IPS-18a (cell line): ENCODE results near the gene SCG3.

Experiments
- H3K27ac ChIP-seq: one replicate; pipeline ENCODE4 v1.5.1; 2013; ENCODE audit warnings: low read length
- H3K27me3 ChIP-seq: one replicate; pipeline ENCODE4 v1.6.1; 2013; ENCODE audit warnings: mild to moderate bottlenecking, low read length; ENCODE audit not compliant: control insufficient read depth, insufficient read depth
- H3K36me3 ChIP-seq: one replicate; pipeline ENCODE4 v1.6.1; 2013; ENCODE audit warnings: low read depth, low read length; ENCODE audit not compliant: control insufficient read depth
- H3K4me1 ChIP-seq: one replicate; pipeline ENCODE4 v1.6.1; 2013; ENCODE audit warnings: low read depth, low read length; ENCODE audit not compliant: control insufficient read depth
- H3K4me3 ChIP-seq: one replicate; pipeline ENCODE4 v1.5.1; 2013; ENCODE audit warnings: low read length
- H3K9ac ChIP-seq: one replicate; pipeline ENCODE4 v1.6.1; 2013; ENCODE audit warnings: mild to moderate bottlenecking, low read length, moderate library complexity
- H3K9me3 ChIP-seq: one replicate; pipeline ENCODE4 v1.6.1; 2013; ENCODE audit warnings: low read depth, low read length; ENCODE audit not compliant: control insufficient read depth

SCG3 gene

GRCh38 chr15:51688863-51689262 lies 7.6 kb downstream of the SCG3 start:
- H3K4me1 ChIP-seq = no peaks in the 10 kb centered on the region
- H3K9ac ChIP-seq = no peak overlapping the region
- no peak overlapping the region for H3K4me3 ChIP-seq
- peaks cover 18% of the 10 kb centered on the region for H3K36me3 ChIP-seq
- H3K27me3 ChIP-seq = no peaks in the 10 kb centered on the region
- no peaks in the 10 kb centered on the region for H3K9me3 ChIP-seq
- no peak overlapping the region for H3K27ac ChIP-seq

GRCh38 chr15:51692154-51692553 lies 10.9 kb downstream of the SCG3 start:
- Histone ChIP-seq H3K36me3 (peaks cover 14% of the 10 kb centered on the region), H3K9me3 (no peaks in the 10 kb centered on the region), H3K4me1 (no peaks in the 10 kb centered on the region), H3K27ac (no peak overlapping the region), H3K9ac (no peak overlapping the region), H3K4me3 (no peak overlapping the region), H3K27me3 (no peaks in the 10 kb centered on the region)

- Histone ChIP-seq H3K36me3 (peaks cover 23% of the 10 kb centered on the region), H3K9me3 (no peaks in the 10 kb centered on the region), H3K27me3 (no peaks in the 10 kb centered on the region), H3K4me1 (no peaks in the 10 kb centered on the region), H3K9ac (no peak overlapping the region), H3K27ac (no peak overlapping the region), H3K4me3 (no peak overlapping the region)
These were observed 15.3 kb downstream of the SCG3 start for GRCh38 chr15:51696566-51696965.

DNA sequence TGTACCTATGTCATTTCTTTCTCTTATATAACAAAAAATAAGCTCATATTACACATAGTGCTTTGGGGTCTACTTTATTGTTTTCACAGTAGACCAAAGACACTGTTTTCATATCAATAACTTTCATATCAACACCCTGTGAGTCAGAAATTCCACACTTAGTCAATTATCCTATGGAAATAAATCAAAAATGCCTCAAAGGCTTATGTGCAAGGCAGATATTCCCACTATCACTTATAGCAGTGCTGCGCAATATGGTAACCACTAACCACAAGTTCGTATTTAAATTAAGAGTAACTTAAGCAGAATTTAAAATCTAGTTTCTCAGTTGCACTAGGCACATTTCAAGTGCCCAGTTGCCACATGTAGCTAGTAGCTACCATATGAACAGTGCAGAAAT lies 15.9 kb downstream of the SCG3 start:
- no peaks in the 10 kb centered on the region for H3K9me3 ChIP-seq
- H3K4me1 ChIP-seq = no peaks in the 10 kb centered on the region
- no peaks in the 10 kb centered on the region for H3K27me3 ChIP-seq
- H3K4me3 ChIP-seq = no peak overlapping the region
- H3K9ac ChIP-seq = no peak overlapping the region
- no peak overlapping the region for H3K27ac ChIP-seq
- peaks cover 20% of the 10 kb centered on the region for H3K36me3 ChIP-seq

- H3K9me3 ChIP-seq = no peaks in the 10 kb centered on the region
- no peak overlapping the region for H3K9ac ChIP-seq
- no peaks in the 10 kb centered on the region for H3K4me1 ChIP-seq
- H3K27me3 ChIP-seq = no peaks in the 10 kb centered on the region
- H3K4me3 ChIP-seq = no peak overlapping the region
- H3K27ac ChIP-seq = no peak overlapping the region
- H3K36me3 ChIP-seq = peaks cover 9% of the 10 kb centered on the region
These were observed 18.1 kb downstream of the SCG3 start for GRCh38 chr15:51699373-51699772.

GRCh38 chr15:51702710-51703109 lies 21.4 kb downstream of the SCG3 start:
- H3K36me3 ChIP-seq = peaks cover 9% of the 10 kb centered on the region
- no peak overlapping the region for H3K27ac ChIP-seq
- H3K4me3 ChIP-seq = no peak overlapping the region
- no peaks in the 10 kb centered on the region for H3K4me1 ChIP-seq
- no peaks in the 10 kb centered on the region for H3K27me3 ChIP-seq
- H3K9me3 ChIP-seq = no peaks in the 10 kb centered on the region
- no peak overlapping the region for H3K9ac ChIP-seq

DNA sequence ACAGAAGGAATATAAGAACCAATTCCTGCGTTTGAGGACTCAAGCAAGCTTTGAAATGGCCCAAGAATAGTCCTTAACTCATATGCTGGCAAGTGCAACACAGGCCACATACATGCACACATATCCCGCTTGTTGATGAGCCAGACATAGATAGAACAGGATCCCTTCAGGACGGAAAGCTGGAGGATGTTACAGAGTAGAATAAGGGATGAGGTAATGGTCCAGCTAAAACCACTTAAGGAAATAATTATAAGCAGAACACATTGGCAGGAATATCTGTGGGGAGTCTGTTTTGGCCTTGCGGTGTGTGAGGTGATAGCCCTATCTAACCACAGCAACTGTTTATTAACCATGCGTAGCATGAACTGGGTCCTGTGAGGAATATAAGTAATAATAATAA lies 25.0 kb downstream of the SCG3 start:
- no peaks in the 10 kb centered on the region for H3K36me3 ChIP-seq
- H3K9ac ChIP-seq = no peak overlapping the region
- no peaks in the 10 kb centered on the region for H3K4me1 ChIP-seq
- no peaks in the 10 kb centered on the region for H3K9me3 ChIP-seq
- H3K27me3 ChIP-seq = no peaks in the 10 kb centered on the region
- H3K27ac ChIP-seq = no peak overlapping the region
- H3K4me3 ChIP-seq = no peak overlapping the region

- no peaks in the 10 kb centered on the region for H3K9me3 ChIP-seq
- no peaks in the 10 kb centered on the region for H3K36me3 ChIP-seq
- H3K27ac ChIP-seq = no peak overlapping the region
- no peaks in the 10 kb centered on the region for H3K27me3 ChIP-seq
- no peak overlapping the region for H3K4me3 ChIP-seq
- H3K4me1 ChIP-seq = no peaks in the 10 kb centered on the region
- no peak overlapping the region for H3K9ac ChIP-seq
These were observed 25.8 kb downstream of the SCG3 start for GRCh38 chr15:51706926-51707608.

GRCh38 chr15:51708013-51708412 lies 26.7 kb downstream of the SCG3 start:
- H3K27ac ChIP-seq = no peak overlapping the region
- no peak overlapping the region for H3K9ac ChIP-seq
- H3K27me3 ChIP-seq = no peaks in the 10 kb centered on the region
- H3K4me1 ChIP-seq = no peaks in the 10 kb centered on the region
- no peak overlapping the region for H3K4me3 ChIP-seq
- H3K36me3 ChIP-seq = no peaks in the 10 kb centered on the region
- H3K9me3 ChIP-seq = no peaks in the 10 kb centered on the region

GRCh38 chr15:51709031-51709430 lies 27.7 kb downstream of the SCG3 start:
- H3K9me3 ChIP-seq = no peaks in the 10 kb centered on the region

DNA sequence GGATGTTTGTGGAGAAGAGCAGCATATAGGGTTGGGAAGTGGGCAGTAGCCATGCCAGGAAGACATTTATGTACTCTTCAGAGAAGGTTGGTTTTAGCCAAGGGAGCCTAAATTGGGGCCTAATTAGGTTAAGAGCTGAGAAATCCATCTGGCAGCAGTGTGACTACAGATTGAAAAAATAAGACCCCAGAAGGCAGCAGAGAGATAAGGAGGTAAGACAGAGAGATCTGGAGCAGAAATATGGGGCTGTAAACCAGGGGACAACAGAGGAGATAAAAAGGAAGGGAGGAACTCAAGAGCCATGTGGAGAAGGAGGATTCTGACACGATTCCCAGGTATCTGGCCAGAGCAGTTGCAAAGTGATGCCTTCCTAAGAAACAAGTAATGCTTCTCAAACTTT lies 32.9 kb downstream of the SCG3 start:
- no peak overlapping the region for H3K27ac ChIP-seq
- H3K4me1 ChIP-seq = no peaks in the 10 kb centered on the region
- no peak overlapping the region for H3K4me3 ChIP-seq

More at GRCh38 chr15:51709031-51709430, 27.7 kb downstream of the SCG3 start:
- Histone ChIP-seq H3K4me3 (no peak overlapping the region), H3K27ac (no peak overlapping the region), H3K9ac (no peak overlapping the region), H3K27me3 (no peaks in the 10 kb centered on the region), H3K4me1 (no peaks in the 10 kb centered on the region), H3K36me3 (no peaks in the 10 kb centered on the region)

DNA sequence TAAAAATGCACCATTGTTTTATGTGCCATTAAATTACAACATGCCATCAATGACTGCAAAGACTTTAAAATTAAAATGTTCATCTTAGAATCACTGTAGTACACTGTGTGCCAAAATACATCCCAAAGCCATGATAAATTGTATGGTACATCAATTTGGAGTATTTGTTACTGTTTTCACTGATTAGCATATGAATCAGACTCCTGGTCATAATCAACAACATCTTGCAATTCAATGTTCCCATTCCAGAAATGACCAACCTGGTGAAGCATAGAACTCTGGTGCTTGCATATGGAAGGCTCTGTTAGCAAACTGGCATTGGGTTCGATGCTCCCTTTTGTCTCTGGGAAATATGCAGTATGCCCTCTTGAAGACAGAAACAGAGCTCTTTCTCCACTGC lies 33.6 kb downstream of the SCG3 start:
- Histone ChIP-seq H3K27ac (no peak overlapping the region), H3K27me3 (no peaks in the 10 kb centered on the region), H3K4me1 (no peaks in the 10 kb centered on the region), H3K4me3 (no peak overlapping the region), H3K36me3 (no peaks in the 10 kb centered on the region), H3K9me3 (no peaks in the 10 kb centered on the region), H3K9ac (no peak overlapping the region)

More for the DNA sequence above, 32.9 kb downstream of the SCG3 start:
- H3K9me3 ChIP-seq = no peaks in the 10 kb centered on the region
- H3K27me3 ChIP-seq = no peaks in the 10 kb centered on the region
- no peak overlapping the region for H3K9ac ChIP-seq
- H3K36me3 ChIP-seq = no peaks in the 10 kb centered on the region
